DOHH2 (cell line): ENCODE results near the gene SLC5A6.

ENCODE experiments used
- CTCF ChIP-seq: fragments of 200-600 bp; sonication (generic); IDR thresholded peaks from one replicate; pipeline ENCODE4 v1.5.1; 2014; ENCODE audit warnings: antibody characterized with exemption, mild to moderate bottlenecking, low read depth, low read length; ENCODE audit not compliant: poor library complexity, severe bottlenecking
- EZH2phosphoT487 ChIP-seq: fragments of 200-600 bp; sonication (generic); IDR thresholded peaks from 2 replicates; pipeline ENCODE4 v1.6.1; 2017; ENCODE audit warnings: borderline replicate concordance, mild to moderate bottlenecking, antibody characterized with exemption, low read length, moderate library complexity, mixed read lengths

- TF ChIP-seq CTCF (no peak), EZH2phosphoT487 (no peak)
Measured at GRCh38 chr2:27211241-27211942, 676 bp downstream of the SLC5A6 start.
